Mucosa of descending colon (tissue), 3 donors: ENCODE measurements around the gene CREB3. TPM values are rescaled to one million over a fixed set of nuclear protein-coding genes. Genes with fewer than 3 reads are reported as not detected.

Experiments
- ATAC-seq: fragments of 200-7000 bp; cut with Tn5 transposase; one replicate; pipeline ENCODE4 v1.9.1; 2020; ENCODE audit warnings: mild to moderate bottlenecking, moderate library complexity
- DNase-seq, 3 donors: peaks; one replicate each; pipeline ENCODE4 v3.0.0-alpha.2; 2020
- H3K36me3 ChIP-seq: fragments of 200-600 bp; one replicate; pipeline ENCODE4 v1.8.0; 2021; ENCODE audit warnings: low read depth, mild to moderate bottlenecking
- H3K4me1 ChIP-seq: fragments of 200-600 bp; one replicate; pipeline ENCODE4 v1.8.0; 2021; ENCODE audit warnings: low read depth, mild to moderate bottlenecking
- H3K4me3 ChIP-seq: fragments of 200-600 bp; one replicate; pipeline ENCODE4 v1.8.0; 2021; ENCODE audit warnings: mild to moderate bottlenecking
- H3K9me3 ChIP-seq: fragments of 200-600 bp; one replicate; pipeline ENCODE4 v1.8.0; 2021; ENCODE audit warnings: mild to moderate bottlenecking
- intact Hi-C, 2 donors: fragments of 100-400 bp; cut with DNase I in 1 of 2; cut with micrococcal nuclease in 1 of 2; formaldehyde crosslinking; loops; one replicate each; pipeline versions ENCODE4 v1.11.0 to v1.11.1; 2022; cut with DNase I, micrococcal nuclease
- total RNA-seq, 3 donors: library from RNA; stranded (reverse); fragmentation: NEBNext Ultra II Directional in 2 of 3; extraction: Animal tissue kit (Norgen Biotek cat#: 25700) in 2 of 3; gene quantifications; one replicate each; pipeline versions ENCODE4 v1.2.1 to v1.2.4, GENCODE V29; 2021 to 2023
- TF ChIP-seq, protein P1 (sequence below): fragments of 200-600 bp; IDR thresholded peaks from one replicate; pipeline ENCODE4 v1.8.0; 2022; ENCODE audit warnings: antibody characterized with exemption, mild to moderate bottlenecking
- donor health status: DM: no; HTN: no; CAD: no; lungs with moderate emphysema.
- donor health status: DM: no; HTN: no; CAD: no.
- donor health status: DM: no; HTN: yes; CAD: no.

The CREB3 gene
- total RNA-seq, 3 donors from 2014 or later, result 28.2 to 47.7 (median 34.3) TPM

GRCh38 chr9:35723426-35723825, 9.0 kb upstream of the CREB3 start:
- no peak for DNase-seq
- TF ChIP-seq, protein P1, sequence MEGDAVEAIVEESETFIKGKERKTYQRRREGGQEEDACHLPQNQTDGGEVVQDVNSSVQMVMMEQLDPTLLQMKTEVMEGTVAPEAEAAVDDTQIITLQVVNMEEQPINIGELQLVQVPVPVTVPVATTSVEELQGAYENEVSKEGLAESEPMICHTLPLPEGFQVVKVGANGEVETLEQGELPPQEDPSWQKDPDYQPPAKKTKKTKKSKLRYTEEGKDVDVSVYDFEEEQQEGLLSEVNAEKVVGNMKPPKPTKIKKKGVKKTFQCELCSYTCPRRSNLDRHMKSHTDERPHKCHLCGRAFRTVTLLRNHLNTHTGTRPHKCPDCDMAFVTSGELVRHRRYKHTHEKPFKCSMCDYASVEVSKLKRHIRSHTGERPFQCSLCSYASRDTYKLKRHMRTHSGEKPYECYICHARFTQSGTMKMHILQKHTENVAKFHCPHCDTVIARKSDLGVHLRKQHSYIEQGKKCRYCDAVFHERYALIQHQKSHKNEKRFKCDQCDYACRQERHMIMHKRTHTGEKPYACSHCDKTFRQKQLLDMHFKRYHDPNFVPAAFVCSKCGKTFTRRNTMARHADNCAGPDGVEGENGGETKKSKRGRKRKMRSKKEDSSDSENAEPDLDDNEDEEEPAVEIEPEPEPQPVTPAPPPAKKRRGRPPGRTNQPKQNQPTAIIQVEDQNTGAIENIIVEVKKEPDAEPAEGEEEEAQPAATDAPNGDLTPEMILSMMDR, result no peak
- intact Hi-C loops, result no loop called here
- Histone ChIP-seq H3K9me3 (no peaks in the 10 kb centered on the region), H3K4me1 (peaks cover 3% of the 10 kb centered on the region), H3K4me3 (no peak overlapping the region), H3K36me3 (peaks cover 23% of the 10 kb centered on the region)
- ATAC-seq, result no peak

DNA sequence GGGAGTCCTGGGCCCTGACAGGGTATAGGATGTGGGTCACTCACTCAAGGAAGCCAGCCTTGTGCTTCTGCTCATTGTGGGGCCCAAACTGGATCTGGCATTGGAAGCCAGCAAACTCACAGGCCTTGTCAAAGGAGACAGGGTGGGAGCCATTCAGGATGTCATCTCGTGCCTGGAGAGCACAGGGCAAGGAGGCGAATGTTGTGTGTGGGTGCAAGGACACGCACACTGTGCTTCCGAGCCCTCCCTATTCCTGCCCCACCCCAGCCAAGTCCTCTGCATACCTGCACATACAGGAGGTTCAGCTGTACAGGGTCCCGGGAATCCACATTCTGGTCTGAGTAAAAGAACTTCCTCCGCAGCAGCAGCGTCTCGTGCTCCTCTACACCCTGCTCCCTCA, 8.6 kb upstream of the CREB3 start:
- DNase-seq, result no peak
- Histone ChIP-seq H3K36me3 (peaks cover 23% of the 10 kb centered on the region), H3K4me3 (no peak overlapping the region), H3K4me1 (peaks cover 7% of the 10 kb centered on the region), H3K9me3 (no peaks in the 10 kb centered on the region)
- no peak for ATAC-seq
- intact Hi-C loops, result no loop called here
- TF ChIP-seq, protein P1, result no peak

- ATAC-seq, result no peak
- TF ChIP-seq, protein P1, result no peak
- Histone ChIP-seq H3K4me1 (peaks cover 17% of the 10 kb centered on the region), H3K36me3 (peaks cover 17% of the 10 kb centered on the region), H3K9me3 (no peaks in the 10 kb centered on the region), H3K4me3 (no peak overlapping the region)
- no peak for DNase-seq
- intact Hi-C loops, result no loop called here
Measured at GRCh38 chr9:35725362-35725761, 7.1 kb upstream of the CREB3 start.

GRCh38 chr9:35726931-35727330, 5.5 kb upstream of the CREB3 start:
- DNase-seq, result peak in 1 of 3 donors; percentile 54
- no peak for ATAC-seq
- H3K4me1 ChIP-seq, result peaks cover 25% of the 10 kb centered on the region
- intact Hi-C loops, result no loop called here
- TF ChIP-seq, protein P1, result no peak
- H3K4me3 ChIP-seq, result no peak overlapping the region
- no peaks in the 10 kb centered on the region for H3K9me3 ChIP-seq
- peaks cover 9% of the 10 kb centered on the region for H3K36me3 ChIP-seq

GRCh38 chr9:35727676-35728040, 4.8 kb upstream of the CREB3 start:
- no peak for DNase-seq
- intact Hi-C loops, result no loop called here

More at GRCh38 chr9:35727676-35728040, 4.8 kb upstream of the CREB3 start:
- Histone ChIP-seq H3K4me1 (peaks cover 25% of the 10 kb centered on the region), H3K9me3 (no peaks in the 10 kb centered on the region), H3K36me3 (peaks cover 4% of the 10 kb centered on the region), H3K4me3 (no peak overlapping the region)
- ATAC-seq, result no peak
- TF ChIP-seq, protein P1, result no peak
